ENCODE measurements around the gene PSG6. TPM values are rescaled to one million over a fixed set of nuclear protein-coding genes. Genes with fewer than 3 reads are reported as not detected.
"Not testable (repeated sequence)": the region's sequence is repeated elsewhere in the genome, so short reads cannot be mapped to it uniquely, and the experiment has no call there.

PSG6 gene
- total and polyA plus RNA-seq, 7 experiments from 2014 or later: not detected

- H3K27ac Mint-ChIP-seq; H3K4me1 ChIP-seq (ENCODE audit: control insufficient read depth in 2 of 2, insufficient read depth in 2 of 2, low read length in 2 of 2); intact Hi-C loops (cut with micrococcal nuclease); DNase-seq; H3K36me3 Mint-ChIP-seq; POLR2A ChIA-PET; H3K4me3 Mint-ChIP-seq; H3K27me3 ChIP-seq (ENCODE audit: control insufficient read depth in 2 of 2, insufficient read depth in 2 of 2, low read length in 2 of 2); ATAC-seq; H3K9me3 Mint-ChIP-seq; H3K27ac ChIP-seq (ENCODE audit: low read depth, low read length); H3K9me3 ChIP-seq (ENCODE audit: control insufficient read depth in 2 of 3, low read length in 3 of 3); CTCF ChIA-PET; H3K4me3 ChIP-seq (ENCODE audit: low read length); H3K4me1 Mint-ChIP-seq; H3K36me3 ChIP-seq (ENCODE audit: control insufficient read depth in 2 of 3, insufficient read depth in 3 of 3, low read length in 3 of 3): not testable (repeated sequence)
- H3K27me3 Mint-ChIP-seq: peaks cover 0 to 48% (median 37%) of the 10 kb centered on the region in 5 donors
Observed at GRCh38 chr19:42923106-42923505, 5.4 kb upstream of the PSG6 start.

GRCh38 chr19:42920971-42921370, 3.3 kb upstream of the PSG6 start:
- H3K36me3 Mint-ChIP-seq; DNase-seq; H3K4me3 Mint-ChIP-seq; H3K4me3 ChIP-seq (ENCODE audit: low read length); ATAC-seq; H3K36me3 ChIP-seq (ENCODE audit: control insufficient read depth in 2 of 3, insufficient read depth in 3 of 3, low read length in 3 of 3); H3K4me1 ChIP-seq (ENCODE audit: control insufficient read depth in 2 of 2, insufficient read depth in 2 of 2, low read length in 2 of 2); H3K9me3 Mint-ChIP-seq; H3K27ac Mint-ChIP-seq; POLR2A ChIA-PET; CTCF ChIA-PET; H3K27ac ChIP-seq (ENCODE audit: low read depth, low read length); H3K4me1 Mint-ChIP-seq; H3K27me3 ChIP-seq (ENCODE audit: control insufficient read depth in 2 of 2, insufficient read depth in 2 of 2, low read length in 2 of 2); H3K9me3 ChIP-seq (ENCODE audit: control insufficient read depth in 2 of 3, low read length in 3 of 3); intact Hi-C loops (cut with micrococcal nuclease): not testable (repeated sequence)
- peaks cover 0 to 34% (median 21%) of the 10 kb centered on the region in 5 donors for H3K27me3 Mint-ChIP-seq

DNA sequence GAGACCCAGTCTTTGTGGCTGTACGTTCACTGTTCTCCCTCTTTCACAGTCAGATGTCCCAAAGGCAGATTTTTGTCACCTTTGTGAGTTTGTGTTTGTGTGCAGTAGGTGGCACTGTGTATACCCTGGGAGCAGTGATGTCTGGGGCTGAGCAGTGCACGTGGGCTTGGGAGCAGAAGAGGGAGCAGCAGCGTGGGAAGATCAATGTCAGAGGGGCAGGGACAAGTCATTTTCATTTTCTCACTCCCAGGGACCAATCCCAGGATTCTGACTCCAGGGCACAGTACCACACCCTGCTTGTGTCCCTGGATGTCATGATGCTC, 2.0 kb upstream of the PSG6 start:
- ChIA-PET POLR2A (no interaction called here), CTCF (no interaction called here)
- no peaks in the 10 kb centered on the region for H3K4me1 ChIP-seq (ENCODE audit: control insufficient read depth in 2 of 2, insufficient read depth in 2 of 2, low read length in 2 of 2)
- H3K27me3 ChIP-seq (ENCODE audit: control insufficient read depth in 2 of 2, insufficient read depth in 2 of 2, low read length in 2 of 2): no peaks in the 10 kb centered on the region
- Mint-ChIP-seq H3K27me3 (peaks cover 0 to 32% (median 15%) of the 10 kb centered on the region in 5 donors), H3K27ac (no peak overlapping the region), H3K9me3 (peaks cover 0 to 3% (median 0%) of the 10 kb centered on the region in 11 donors), H3K4me1 (no peaks in the 10 kb centered on the region), H3K36me3 (no peaks in the 10 kb centered on the region), H3K4me3 (no peak overlapping the region)
- ATAC-seq (no peak), DNase-seq (no peak)
- no peak overlapping the region for H3K4me3 ChIP-seq (ENCODE audit: low read length)
- no peak overlapping the region for H3K27ac ChIP-seq (ENCODE audit: low read depth, low read length)
- intact Hi-C loops (cut with micrococcal nuclease): no loop called here
- H3K9me3 ChIP-seq (ENCODE audit: control insufficient read depth in 2 of 3, low read length in 3 of 3): no peaks in the 10 kb centered on the region
- no peaks in the 10 kb centered on the region for H3K36me3 ChIP-seq (ENCODE audit: control insufficient read depth in 2 of 3, insufficient read depth in 3 of 3, low read length in 3 of 3)

GRCh38 chr19:42919070-42919756, 1.5 kb upstream of the PSG6 start:
- intact Hi-C loops (cut with micrococcal nuclease); H3K36me3 Mint-ChIP-seq; H3K27ac ChIP-seq (ENCODE audit: low read depth, low read length); H3K9me3 Mint-ChIP-seq; H3K27me3 ChIP-seq (ENCODE audit: control insufficient read depth in 2 of 2, insufficient read depth in 2 of 2, low read length in 2 of 2); H3K9me3 ChIP-seq (ENCODE audit: control insufficient read depth in 2 of 3, low read length in 3 of 3); POLR2A ChIA-PET; H3K27ac Mint-ChIP-seq; H3K4me3 Mint-ChIP-seq; DNase-seq; H3K4me3 ChIP-seq (ENCODE audit: low read length); H3K36me3 ChIP-seq (ENCODE audit: control insufficient read depth in 2 of 3, insufficient read depth in 3 of 3, low read length in 3 of 3); H3K4me1 ChIP-seq (ENCODE audit: control insufficient read depth in 2 of 2, insufficient read depth in 2 of 2, low read length in 2 of 2); CTCF ChIA-PET; H3K4me1 Mint-ChIP-seq; ATAC-seq: not testable (repeated sequence)
- H3K27me3 Mint-ChIP-seq: peaks cover 0 to 32% (median 15%) of the 10 kb centered on the region in 5 donors

GRCh38 chr19:42918377-42919069, 829 bp upstream of the PSG6 start:
- H3K4me1 ChIP-seq (ENCODE audit: control insufficient read depth in 2 of 2, insufficient read depth in 2 of 2, low read length in 2 of 2); intact Hi-C loops (cut with micrococcal nuclease); H3K9me3 ChIP-seq (ENCODE audit: control insufficient read depth in 2 of 3, low read length in 3 of 3); ATAC-seq; H3K36me3 Mint-ChIP-seq; H3K9me3 Mint-ChIP-seq; H3K4me1 Mint-ChIP-seq; DNase-seq; H3K4me3 Mint-ChIP-seq; CTCF ChIA-PET; H3K27me3 ChIP-seq (ENCODE audit: control insufficient read depth in 2 of 2, insufficient read depth in 2 of 2, low read length in 2 of 2); H3K27ac Mint-ChIP-seq; POLR2A ChIA-PET; H3K4me3 ChIP-seq (ENCODE audit: low read length); H3K36me3 ChIP-seq (ENCODE audit: control insufficient read depth in 2 of 3, insufficient read depth in 3 of 3, low read length in 3 of 3); H3K27ac ChIP-seq (ENCODE audit: low read depth, low read length): not testable (repeated sequence)
- H3K27me3 Mint-ChIP-seq: peaks cover 0 to 30% (median 15%) of the 10 kb centered on the region in 5 donors

DNA sequence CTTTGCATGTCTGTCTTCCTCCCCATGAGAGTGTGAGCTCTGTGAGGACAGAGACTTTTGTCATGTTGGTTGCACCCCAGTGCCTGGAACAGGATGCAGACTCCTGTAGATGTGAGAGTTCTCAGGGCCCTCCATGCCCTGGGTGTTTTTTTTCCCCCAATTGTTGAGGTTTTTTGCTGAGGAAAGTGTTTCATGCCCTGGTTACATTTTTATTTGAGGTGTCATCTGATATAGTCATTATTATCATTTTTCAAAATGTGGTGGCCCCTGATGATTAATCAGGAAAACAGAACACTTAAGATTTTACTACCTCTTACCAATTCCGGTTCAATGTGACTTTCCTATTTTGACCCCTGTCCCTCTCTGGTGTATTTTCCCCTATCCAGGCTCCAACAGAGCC, 763 bp downstream of the PSG6 start:
- POLR2A ChIA-PET: not testable (repeated sequence)

DNA sequence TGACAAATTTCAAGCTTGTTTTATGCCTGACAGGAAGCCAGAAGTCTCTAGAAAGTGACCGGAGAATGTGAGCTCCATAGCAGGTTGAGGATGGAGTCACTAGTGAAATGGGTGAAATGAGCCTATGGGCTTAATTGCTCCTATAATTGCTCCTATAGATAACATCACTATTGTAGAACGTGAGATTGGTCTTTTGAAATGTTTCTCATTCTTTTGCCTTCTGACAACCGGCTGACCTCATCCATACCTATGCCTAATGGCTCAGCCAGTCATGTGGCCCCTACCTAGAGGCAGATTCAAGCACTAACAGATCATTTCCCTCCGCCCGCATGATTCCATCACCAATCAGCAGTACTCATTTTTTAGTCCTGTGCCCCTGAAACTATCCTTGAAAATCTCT, 4.2 kb downstream of the PSG6 start:
- intact Hi-C loops (cut with micrococcal nuclease); H3K4me3 ChIP-seq (ENCODE audit: low read length); H3K27ac Mint-ChIP-seq; H3K9me3 ChIP-seq (ENCODE audit: control insufficient read depth in 2 of 3, low read length in 3 of 3); H3K27me3 ChIP-seq (ENCODE audit: control insufficient read depth in 2 of 2, insufficient read depth in 2 of 2, low read length in 2 of 2); H3K9me3 Mint-ChIP-seq; H3K36me3 Mint-ChIP-seq; H3K4me1 ChIP-seq (ENCODE audit: control insufficient read depth in 2 of 2, insufficient read depth in 2 of 2, low read length in 2 of 2); DNase-seq; CTCF ChIA-PET; H3K27ac ChIP-seq (ENCODE audit: low read depth, low read length); ATAC-seq; POLR2A ChIA-PET; H3K4me1 Mint-ChIP-seq; H3K4me3 Mint-ChIP-seq; H3K36me3 ChIP-seq (ENCODE audit: control insufficient read depth in 2 of 3, insufficient read depth in 3 of 3, low read length in 3 of 3): not testable (repeated sequence)
- H3K27me3 Mint-ChIP-seq: peaks cover 0 to 16% (median 11%) of the 10 kb centered on the region in 5 donors

More for the DNA sequence above, 763 bp downstream of the PSG6 start:
- H3K4me3 ChIP-seq (ENCODE audit: low read length); H3K36me3 Mint-ChIP-seq; DNase-seq; ATAC-seq; H3K9me3 ChIP-seq (ENCODE audit: control insufficient read depth in 2 of 3, low read length in 3 of 3); H3K27me3 ChIP-seq (ENCODE audit: control insufficient read depth in 2 of 2, insufficient read depth in 2 of 2, low read length in 2 of 2); H3K4me3 Mint-ChIP-seq; H3K36me3 ChIP-seq (ENCODE audit: control insufficient read depth in 2 of 3, insufficient read depth in 3 of 3, low read length in 3 of 3); H3K9me3 Mint-ChIP-seq; H3K27ac ChIP-seq (ENCODE audit: low read depth, low read length); CTCF ChIA-PET; intact Hi-C loops (cut with micrococcal nuclease); H3K4me1 ChIP-seq (ENCODE audit: control insufficient read depth in 2 of 2, insufficient read depth in 2 of 2, low read length in 2 of 2); H3K27ac Mint-ChIP-seq; H3K4me1 Mint-ChIP-seq: not testable (repeated sequence)
- peaks cover 0 to 22% (median 12%) of the 10 kb centered on the region in 5 donors for H3K27me3 Mint-ChIP-seq
